ENCODE measurements around the gene RAB31. TPM values are rescaled to one million over a fixed set of nuclear protein-coding genes. Genes with fewer than 3 reads are reported as not detected.

Gene RAB31
- total RNA-seq, 3 donors from 2014 or later, result 22.4 to 110 (median 32.4) TPM

GRCh38 chr18:9905401-9905922, 197.4 kb downstream of the RAB31 start:
- Histone ChIP-seq H3K4me1 (no peaks in the 10 kb centered on the region), H3K9me3 (no peaks in the 10 kb centered on the region), H3K36me3 (no peaks in the 10 kb centered on the region), H3K4me3 (no peak overlapping the region), H3K27ac (no peak overlapping the region), H3K27me3 (no peaks in the 10 kb centered on the region)
- TF ChIP-seq POLR2AphosphoS5 (IDR thresholded peaks at IDR 0.05) (no peak), POLR2A (IDR thresholded peaks at IDR 0.05) (no peak), CTCF (IDR thresholded peaks at IDR 0.05) (no peak)
- no peak for DNase-seq (ENCODE audit: low spot score in 2 of 2)
- intact Hi-C loops (cut with DNase I; ENCODE audit: low total_unique reads), result no loop called here

DNA sequence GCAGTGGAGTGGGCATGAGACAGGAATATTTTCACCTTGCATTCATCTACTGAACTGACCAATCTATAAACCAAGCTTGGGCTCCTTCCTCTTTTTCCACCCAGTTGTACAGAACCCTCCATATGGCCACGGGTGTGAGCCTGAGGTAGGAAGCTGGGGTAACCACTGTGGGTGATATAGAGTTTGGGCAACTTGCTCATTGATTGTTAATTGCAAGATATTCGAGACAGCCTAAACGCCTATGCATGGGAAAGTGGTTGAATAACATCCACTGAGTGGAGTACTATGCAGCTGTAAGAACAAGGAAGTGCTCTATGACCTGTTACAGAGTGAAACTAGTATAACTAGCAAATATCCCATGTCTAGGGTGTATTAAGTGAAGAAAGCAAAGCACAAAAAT, 198.4 kb downstream of the RAB31 start:
- Histone ChIP-seq H3K4me1 (no peaks in the 10 kb centered on the region), H3K4me3 (no peak overlapping the region), H3K9me3 (no peaks in the 10 kb centered on the region), H3K27me3 (no peaks in the 10 kb centered on the region), H3K27ac (no peak overlapping the region), H3K36me3 (no peaks in the 10 kb centered on the region)
- intact Hi-C loops (cut with DNase I; ENCODE audit: low total_unique reads), result no loop called here
- no peak for TF ChIP-seq POLR2A (IDR thresholded peaks at IDR 0.05)
- no peak for DNase-seq (ENCODE audit: low spot score in 2 of 2)

GRCh38 chr18:9907867-9908266, 199.8 kb downstream of the RAB31 start:
- Histone ChIP-seq H3K36me3 (no peaks in the 10 kb centered on the region), H3K4me1 (no peaks in the 10 kb centered on the region), H3K27me3 (no peaks in the 10 kb centered on the region), H3K4me3 (no peak overlapping the region), H3K9me3 (no peaks in the 10 kb centered on the region), H3K27ac (no peak overlapping the region)
- DNase-seq (ENCODE audit: low spot score in 2 of 2), result no peak
- no peak for TF ChIP-seq CTCF (IDR thresholded peaks at IDR 0.05)
- TF ChIP-seq POLR2AphosphoS5 (IDR thresholded peaks at IDR 0.05), result no peak
- TF ChIP-seq POLR2A (IDR thresholded peaks at IDR 0.05), result no peak
- intact Hi-C loops (cut with DNase I; ENCODE audit: low total_unique reads), result no loop called here

DNA sequence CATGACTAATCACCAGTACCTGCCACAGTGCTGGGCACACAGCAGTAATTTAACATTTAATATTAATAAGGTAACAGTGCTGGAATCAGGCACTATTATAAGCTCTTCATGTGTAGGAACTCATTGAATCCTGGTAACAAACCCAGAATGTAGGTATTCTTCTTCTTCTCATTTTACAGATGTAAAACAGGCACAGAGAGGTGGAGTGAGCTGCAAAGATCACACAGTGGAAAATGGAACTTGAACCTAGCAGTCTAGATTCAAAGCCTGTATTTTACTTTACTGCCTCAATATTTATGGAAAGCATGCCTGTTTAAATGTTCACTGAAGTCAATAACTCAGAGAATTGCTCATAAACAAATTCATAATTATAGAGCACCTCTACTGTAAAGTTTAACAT, 202.0 kb downstream of the RAB31 start:
- intact Hi-C loops (cut with DNase I; ENCODE audit: low total_unique reads), result no loop called here
- Histone ChIP-seq H3K27ac (no peak overlapping the region), H3K4me1 (no peaks in the 10 kb centered on the region), H3K36me3 (no peaks in the 10 kb centered on the region), H3K27me3 (no peaks in the 10 kb centered on the region), H3K9me3 (no peaks in the 10 kb centered on the region), H3K4me3 (no peak overlapping the region)
- TF ChIP-seq POLR2A (IDR thresholded peaks at IDR 0.05) (no peak), POLR2AphosphoS5 (IDR thresholded peaks at IDR 0.05) (no peak)
- no peak for DNase-seq (ENCODE audit: low spot score in 2 of 2)

DNA sequence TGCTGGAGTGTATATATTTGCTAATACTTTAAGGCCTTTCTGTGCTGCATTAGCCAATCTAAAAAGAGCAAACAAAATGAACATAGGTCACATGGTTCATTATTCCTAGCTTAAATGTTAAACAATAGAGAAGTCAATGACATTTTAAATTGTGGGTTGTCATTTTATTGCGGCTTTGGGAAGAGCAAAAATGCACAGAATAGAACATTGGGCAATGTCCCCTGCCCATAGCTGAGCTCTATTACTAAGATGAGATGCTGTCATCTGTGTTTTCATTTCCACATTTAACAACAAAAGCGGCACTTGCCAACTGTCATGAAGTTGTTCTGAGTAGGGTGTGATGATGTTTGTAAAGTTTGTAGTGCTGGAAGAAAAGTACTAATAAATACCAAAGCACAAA, 202.6 kb downstream of the RAB31 start:
- Histone ChIP-seq H3K4me3 (no peak overlapping the region), H3K27ac (no peak overlapping the region), H3K9me3 (no peaks in the 10 kb centered on the region), H3K36me3 (no peaks in the 10 kb centered on the region), H3K4me1 (peaks cover 0 to 3% of the 10 kb centered on the region in 2 donors), H3K27me3 (no peaks in the 10 kb centered on the region)
- TF ChIP-seq POLR2AphosphoS5 (IDR thresholded peaks at IDR 0.05) (no peak), POLR2A (IDR thresholded peaks at IDR 0.05) (no peak), CTCF (IDR thresholded peaks at IDR 0.05) (no peak)
- intact Hi-C loops (cut with DNase I; ENCODE audit: low total_unique reads), result no loop called here
- no peak for DNase-seq (ENCODE audit: low spot score in 2 of 2)

- intact Hi-C loops (cut with DNase I; ENCODE audit: low total_unique reads), result no loop called here
- Histone ChIP-seq H3K27ac (no peak overlapping the region), H3K36me3 (no peaks in the 10 kb centered on the region), H3K27me3 (no peaks in the 10 kb centered on the region), H3K4me1 (peaks cover 0 to 7% of the 10 kb centered on the region in 2 donors), H3K4me3 (no peak overlapping the region), H3K9me3 (no peaks in the 10 kb centered on the region)
- DNase-seq (ENCODE audit: low spot score in 2 of 2), result no peak
- no peak for TF ChIP-seq CTCF (IDR thresholded peaks at IDR 0.05)
- TF ChIP-seq POLR2A (IDR thresholded peaks at IDR 0.05), result no peak
- no peak for TF ChIP-seq POLR2AphosphoS5 (IDR thresholded peaks at IDR 0.05)
Observed at GRCh38 chr18:9911226-9911625, 203.1 kb downstream of the RAB31 start.

Other genes with a start within 250 kb of the RAB31 start
- 10 to 100 TPM; 67.2 to 91.2 (median 82.2) TPM for gene RALBP1, start 232.8 kb upstream of the RAB31 start, total RNA-seq
- 100 to 1,000 TPM in 1 of 3 donors, 10 to 100 TPM in 2; 66.7 to 139 (median 93.4) TPM for gene PPP4R1, start 93.7 kb upstream of the RAB31 start, total RNA-seq
- under 1 TPM in 1 of 3 donors, not detected in 2; 0.16 TPM for gene TXNDC2, start 177.7 kb downstream of the RAB31 start, total RNA-seq
- gene VAPA, start 205.7 kb downstream of the RAB31 start, total RNA-seq, result 100 to 1,000 TPM; 235 to 263 (median 260) TPM

Measured in breast epithelium (tissue), 4 donors.